GM19043 (cell line): ENCODE data around the gene PSMB9.

ENCODE experiments used
- ATAC-seq: cut with Tn5 transposase; IDR thresholded peaks from one replicate; pipeline ENCODE4 v1.9.1; 2021; ENCODE audit warnings: low read depth; ENCODE audit not compliant: unreplicated experiment

PSMB9 gene

GRCh38 chr6:32838114-32838958 is 15.7 kb upstream of the PSMB9 start, which contains the start of gene TAP2:
TAP2 (minus strand) TSS chr6:32838739; CDS start chr6:32838233, 506 bp downstream.
- ATAC-seq: peak; percentile 78

- ATAC-seq: no peak
Measured at GRCh38 chr6:32839356-32839755, 14.6 kb upstream of the PSMB9 start.

- no peak for ATAC-seq
Measured at GRCh38 chr6:32840604-32841246, 13.3 kb upstream of the PSMB9 start.

- no peak for ATAC-seq
Measured at GRCh38 chr6:32842021-32842650, 11.9 kb upstream of the PSMB9 start.

- ATAC-seq: no peak
Measured at GRCh38 chr6:32842690-32843089, 11.3 kb upstream of the PSMB9 start.

GRCh38 chr6:32843331-32843978 is 10.5 kb upstream of the PSMB9 start:
- ATAC-seq: no peak

GRCh38 chr6:32843979-32844838 is 9.8 kb upstream of the PSMB9 start, which contains the start of gene PSMB8:
PSMB8 (minus strand) TSS chr6:32844047; CDS start chr6:32843996, 51 bp downstream.
- peak; percentile 57 for ATAC-seq

GRCh38 chr6:32844839-32845383 is 9.1 kb upstream of the PSMB9 start:
- ATAC-seq: no peak

GRCh38 chr6:32845384-32845884 is 8.6 kb upstream of the PSMB9 start:
- no peak for ATAC-seq

GRCh38 chr6:32847004-32847403 is 7.0 kb upstream of the PSMB9 start:
- no peak for ATAC-seq

- ATAC-seq: no peak
Measured at GRCh38 chr6:32847795-32848194, 6.2 kb upstream of the PSMB9 start.

GRCh38 chr6:32849126-32849525 is 4.9 kb upstream of the PSMB9 start:
- ATAC-seq: no peak

GRCh38 chr6:32851025-32851424 is 3.0 kb upstream of the PSMB9 start:
- no peak for ATAC-seq

- ATAC-seq: no peak
Measured at GRCh38 chr6:32852018-32852843, 1.8 kb upstream of the PSMB9 start.

- peak; percentile 11 for ATAC-seq
Measured at GRCh38 chr6:32852844-32853540, 1.0 kb upstream of the PSMB9 start.

GRCh38 chr6:32854376-32855178 is 585 bp downstream of the PSMB9 start:
- peak; percentile 11 for ATAC-seq
